SK-N-SH treated with all-trans-retinoic acid at 6 μM for 48 hours (cell line): ENCODE measurements around the gene UTS2B.

Source experiments
- ARNTL ChIP-seq: fragments of 450-650 bp; formaldehyde crosslinking; IDR thresholded peaks from 2 replicates; pipeline ENCODE4 v1.5.0; 2020; ENCODE audit warnings: low read depth, mild to moderate bottlenecking, moderate library complexity, borderline replicate concordance
- ESRRG ChIP-seq: fragments of 250-450 bp; sonication (Bioruptor Pico); IDR thresholded peaks from 2 replicates; pipeline ENCODE4 v1.6.1; 2021; ENCODE audit warnings: mild to moderate bottlenecking
- ISL1 ChIP-seq: fragments of 250-450 bp; sonication (Bioruptor Pico); IDR thresholded peaks from 2 replicates; pipeline ENCODE4 v2.1.2; 2022; ENCODE audit warnings: mild to moderate bottlenecking, moderate library complexity
- RARB ChIP-seq: fragments of 250-450 bp; sonication (Bioruptor Pico); IDR thresholded peaks from 2 replicates; pipeline ENCODE4 v1.8.0; 2021; ENCODE audit warnings: mild to moderate bottlenecking, moderate library complexity
- SNAI2 ChIP-seq: fragments of 250-450 bp; sonication (Bioruptor Pico); IDR thresholded peaks from 2 replicates; pipeline ENCODE4 v1.5.0; 2020; ENCODE audit warnings: mild to moderate bottlenecking, moderate library complexity
- TOX ChIP-seq: fragments of 250-450 bp; sonication (Bioruptor Pico); IDR thresholded peaks from 2 replicates; pipeline ENCODE4 v1.8.0; 2021; ENCODE audit warnings: mild to moderate bottlenecking, moderate library complexity, borderline replicate concordance
- ZFP3 ChIP-seq: fragments of 250-450 bp; sonication (Bioruptor Pico); IDR thresholded peaks from 2 replicates; pipeline ENCODE4 v1.5.0; 2020; ENCODE audit warnings: mild to moderate bottlenecking, moderate library complexity
- ZFP30 ChIP-seq: fragments of 450-650 bp; formaldehyde crosslinking; IDR thresholded peaks from 2 replicates; pipeline ENCODE4 v1.5.0; 2022; ENCODE audit warnings: mild to moderate bottlenecking, moderate library complexity
- ZNF565 ChIP-seq: fragments of 450-650 bp; formaldehyde crosslinking; conservative IDR thresholded peaks from 2 replicates; pipeline ENCODE4 v1.5.0; 2020; ENCODE audit warnings: low read depth, mild to moderate bottlenecking, moderate library complexity
- TF ChIP-seq, protein P1 (sequence below): fragments of 250-450 bp; sonication (Bioruptor Pico); IDR thresholded peaks from 2 replicates; pipeline ENCODE4 v1.8.0; 2020; ENCODE audit warnings: mild to moderate bottlenecking, moderate library complexity, borderline replicate concordance
- TF ChIP-seq, protein P2 (sequence below): fragments of 250-450 bp; sonication (Bioruptor Pico); IDR thresholded peaks from 2 replicates; pipeline ENCODE4 v1.5.1; 2021; ENCODE audit warnings: mild to moderate bottlenecking, moderate library complexity

DNA sequence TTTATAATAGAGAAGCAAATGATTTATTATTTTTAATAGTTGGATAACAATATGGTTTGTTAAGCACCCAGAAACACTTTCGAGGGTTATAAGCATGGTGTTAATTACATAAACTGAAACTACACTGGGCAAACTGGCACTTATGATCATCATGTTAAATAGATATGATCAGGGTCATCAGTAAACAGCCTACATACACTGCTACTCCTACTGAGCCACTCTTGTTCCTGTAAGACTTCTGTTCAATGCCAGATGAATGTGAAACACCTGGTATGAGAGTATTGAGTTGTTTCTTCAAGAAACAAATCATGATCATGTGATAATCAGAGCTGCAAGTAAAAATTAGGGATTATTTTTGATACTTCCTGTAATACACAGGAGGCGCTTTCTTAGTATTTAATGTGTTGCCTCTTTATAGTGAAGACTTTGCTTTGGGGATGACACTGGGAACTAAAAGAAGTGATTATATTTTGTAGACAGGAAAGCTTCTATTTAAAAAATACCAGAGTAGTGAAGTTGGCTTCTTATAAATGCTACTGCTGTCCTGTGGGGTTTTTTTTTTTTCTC lies 32.3 kb upstream of the UTS2B start:
- no peak for TF ChIP-seq ZFP3 (CRISPR knock-in tag)
- TF ChIP-seq, protein P1, sequence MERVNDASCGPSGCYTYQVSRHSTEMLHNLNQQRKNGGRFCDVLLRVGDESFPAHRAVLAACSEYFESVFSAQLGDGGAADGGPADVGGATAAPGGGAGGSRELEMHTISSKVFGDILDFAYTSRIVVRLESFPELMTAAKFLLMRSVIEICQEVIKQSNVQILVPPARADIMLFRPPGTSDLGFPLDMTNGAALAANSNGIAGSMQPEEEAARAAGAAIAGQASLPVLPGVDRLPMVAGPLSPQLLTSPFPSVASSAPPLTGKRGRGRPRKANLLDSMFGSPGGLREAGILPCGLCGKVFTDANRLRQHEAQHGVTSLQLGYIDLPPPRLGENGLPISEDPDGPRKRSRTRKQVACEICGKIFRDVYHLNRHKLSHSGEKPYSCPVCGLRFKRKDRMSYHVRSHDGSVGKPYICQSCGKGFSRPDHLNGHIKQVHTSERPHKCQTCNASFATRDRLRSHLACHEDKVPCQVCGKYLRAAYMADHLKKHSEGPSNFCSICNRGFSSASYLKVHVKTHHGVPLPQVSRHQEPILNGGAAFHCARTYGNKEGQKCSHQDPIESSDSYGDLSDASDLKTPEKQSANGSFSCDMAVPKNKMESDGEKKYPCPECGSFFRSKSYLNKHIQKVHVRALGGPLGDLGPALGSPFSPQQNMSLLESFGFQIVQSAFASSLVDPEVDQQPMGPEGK (CRISPR knock-in tag): no peak
- no peak for TF ChIP-seq ZNF565 (CRISPR knock-in tag)
- no peak for TF ChIP-seq ISL1
- TF ChIP-seq, protein P2, sequence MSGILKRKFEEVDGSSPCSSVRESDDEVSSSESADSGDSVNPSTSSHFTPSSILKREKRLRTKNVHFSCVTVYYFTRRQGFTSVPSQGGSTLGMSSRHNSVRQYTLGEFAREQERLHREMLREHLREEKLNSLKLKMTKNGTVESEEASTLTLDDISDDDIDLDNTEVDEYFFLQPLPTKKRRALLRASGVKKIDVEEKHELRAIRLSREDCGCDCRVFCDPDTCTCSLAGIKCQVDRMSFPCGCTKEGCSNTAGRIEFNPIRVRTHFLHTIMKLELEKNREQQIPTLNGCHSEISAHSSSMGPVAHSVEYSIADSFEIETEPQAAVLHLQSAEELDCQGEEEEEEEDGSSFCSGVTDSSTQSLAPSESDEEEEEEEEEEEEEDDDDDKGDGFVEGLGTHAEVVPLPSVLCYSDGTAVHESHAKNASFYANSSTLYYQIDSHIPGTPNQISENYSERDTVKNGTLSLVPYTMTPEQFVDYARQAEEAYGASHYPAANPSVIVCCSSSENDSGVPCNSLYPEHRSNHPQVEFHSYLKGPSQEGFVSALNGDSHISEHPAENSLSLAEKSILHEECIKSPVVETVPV (CRISPR knock-in tag): no peak
- TF ChIP-seq TOX: no peak
- TF ChIP-seq ESRRG (CRISPR knock-in tag): no peak
- TF ChIP-seq RARB: no peak
- no peak for TF ChIP-seq SNAI2 (CRISPR knock-in tag)
- no peak for TF ChIP-seq ZFP30
- no peak for TF ChIP-seq ARNTL (CRISPR knock-in tag)
